MM.1S (cell line): Measurements from ENCODE around the gene ANKRD65.

Experiments
- CTCF ChIP-seq: fragments of 300-600 bp; sonication (generic); IDR thresholded peaks from 2 replicates; pipeline ENCODE4 v1.5.1; 2016; ENCODE audit warnings: antibody characterized with exemption, low read length, mixed read lengths
- EZH2 ChIP-seq: fragments of 300-600 bp; sonication (generic); optimal IDR thresholded peaks from 2 replicates; pipeline ENCODE3; 2017; ENCODE audit warnings: low read depth, mild to moderate bottlenecking, antibody characterized with exemption, low read length, mixed read lengths

- no peak for TF ChIP-seq CTCF
- TF ChIP-seq EZH2, result no peak
Observed at GRCh38 chr1:1430114-1430982, 9.3 kb upstream of the ANKRD65 start.
